ENCODE results near the gene PRKN.

GRCh38 chr6:161694995-161695394 lies 1032.6 kb downstream of the PRKN start:
- TF ChIP-seq CTCF (IDR thresholded peaks at IDR 0.05; ENCODE audit: borderline replicate concordance, extremely low read depth, low read length, poor library complexity, severe bottlenecking) (peak; percentile 45), EZH2 (IDR thresholded peaks at IDR 0.05; ENCODE audit: borderline replicate concordance, low read depth, low read length, severe bottlenecking) (no peak)

Measured in DND-41 (cell line).